WERI-Rb-1 (cell line): Measurements from ENCODE around the gene CLCN7.

Experiments
- DNase-seq: peaks from one replicate; pipeline ENCODE4 v3.0.0-alpha.2; 2020
- H3K27ac ChIP-seq: fragments of 250-450 bp; sonication (Bioruptor Pico); 2 replicates; pipeline ENCODE4 v1.5.1; 2020; ENCODE audit warnings: mild to moderate bottlenecking, moderate library complexity
- H3K27me3 ChIP-seq: fragments of 250-450 bp; sonication (Bioruptor Pico); 2 replicates; pipeline ENCODE4 v1.5.1; 2021; ENCODE audit warnings: mild to moderate bottlenecking, low read depth, moderate library complexity; ENCODE audit not compliant: insufficient read depth, severe bottlenecking
- H3K36me3 ChIP-seq: fragments of 250-450 bp; sonication (Bioruptor Pico); 2 replicates; pipeline ENCODE4 v1.5.1; 2020; ENCODE audit warnings: mild to moderate bottlenecking, moderate library complexity
- H3K4me3 ChIP-seq: 2 replicates; pipeline ENCODE4 v1.5.1; 2011; ENCODE audit warnings: low read depth, mild to moderate bottlenecking, control low read depth, low read length
- H3K9me3 ChIP-seq: fragments of 250-450 bp; sonication (Bioruptor Pico); 2 replicates; pipeline ENCODE4 v1.5.1; 2021; ENCODE audit warnings: mild to moderate bottlenecking, moderate library complexity; ENCODE audit not compliant: severe bottlenecking
- CTCF ChIP-seq: IDR thresholded peaks from 2 replicates; pipeline ENCODE4 v1.5.1; 2011; ENCODE audit warnings: low read depth, mild to moderate bottlenecking, control low read depth, inconsistent platforms, low read length

CLCN7 gene

GRCh38 chr16:1446296-1447080 lies 28.3 kb downstream of the CLCN7 start:
- no peaks in the 10 kb centered on the region for H3K27me3 ChIP-seq
- peaks cover 25% of the 10 kb centered on the region for H3K36me3 ChIP-seq
- H3K27ac ChIP-seq, result no peak overlapping the region
- no peak overlapping the region for H3K4me3 ChIP-seq
- H3K9me3 ChIP-seq, result no peaks in the 10 kb centered on the region
- TF ChIP-seq CTCF, result no peak
- no peak for DNase-seq

GRCh38 chr16:1445518-1446203 lies 29.2 kb downstream of the CLCN7 start:
- DNase-seq, result no peak
- no peak overlapping the region for H3K4me3 ChIP-seq
- no peak for TF ChIP-seq CTCF
- H3K27ac ChIP-seq, result no peak overlapping the region
- H3K9me3 ChIP-seq, result no peaks in the 10 kb centered on the region
- no peaks in the 10 kb centered on the region for H3K27me3 ChIP-seq
- peaks cover 17% of the 10 kb centered on the region for H3K36me3 ChIP-seq

GRCh38 chr16:1444730-1445517 lies 29.9 kb downstream of the CLCN7 start:
- Histone ChIP-seq H3K4me3 (no peak overlapping the region), H3K36me3 (peaks cover 14% of the 10 kb centered on the region), H3K9me3 (no peaks in the 10 kb centered on the region), H3K27me3 (no peaks in the 10 kb centered on the region), H3K27ac (no peak overlapping the region)
- DNase-seq, result no peak
- no peak for TF ChIP-seq CTCF

- Histone ChIP-seq H3K27ac (no peak within 1 kb of the TSS), H3K9me3 (no peaks in the 10 kb centered on the region), H3K36me3 (peaks cover 10% of the 10 kb centered on the region), H3K4me3 (no peak within 1 kb of the TSS), H3K27me3 (no peaks in the 10 kb centered on the region)
- no peak for DNase-seq
- no peak for TF ChIP-seq CTCF
Measured at GRCh38 chr16:1443980-1444729, 30.7 kb downstream of the CLCN7 start, which contains the start of gene CCDC154. CCDC154 (minus strand) TSS chr16:1444556; CDS start chr16:1444322, 234 bp downstream.

- DNase-seq, result no peak
- Histone ChIP-seq H3K9me3 (no peaks in the 10 kb centered on the region), H3K27me3 (no peaks in the 10 kb centered on the region), H3K4me3 (no peak overlapping the region), H3K27ac (no peak overlapping the region), H3K36me3 (peaks cover 10% of the 10 kb centered on the region)
- TF ChIP-seq CTCF, result no peak
Measured at GRCh38 chr16:1443403-1443973, 31.3 kb downstream of the CLCN7 start.
